ENCODE results near the gene ZNF496.

DNA sequence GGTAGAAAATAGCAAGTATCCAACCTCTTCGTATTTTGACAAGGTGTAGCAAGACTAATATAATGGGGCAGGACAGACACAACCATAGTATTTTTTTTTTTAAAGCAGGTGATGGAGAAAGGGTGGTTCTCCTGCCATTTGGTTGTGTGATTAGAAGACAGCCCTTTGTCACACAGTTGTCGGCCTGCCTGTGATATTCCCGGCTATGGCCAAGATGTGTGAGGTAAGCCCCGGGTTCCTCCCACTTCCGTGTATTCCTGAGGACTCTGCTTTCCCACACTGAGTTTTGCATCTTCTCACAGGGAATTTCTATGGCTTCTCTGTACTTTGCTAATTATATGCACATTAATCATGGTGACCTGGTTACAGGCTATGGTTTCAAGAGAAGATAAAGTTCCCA is 35.9 kb downstream of the ZNF496 start:
- TF ChIP-seq, protein P1, sequence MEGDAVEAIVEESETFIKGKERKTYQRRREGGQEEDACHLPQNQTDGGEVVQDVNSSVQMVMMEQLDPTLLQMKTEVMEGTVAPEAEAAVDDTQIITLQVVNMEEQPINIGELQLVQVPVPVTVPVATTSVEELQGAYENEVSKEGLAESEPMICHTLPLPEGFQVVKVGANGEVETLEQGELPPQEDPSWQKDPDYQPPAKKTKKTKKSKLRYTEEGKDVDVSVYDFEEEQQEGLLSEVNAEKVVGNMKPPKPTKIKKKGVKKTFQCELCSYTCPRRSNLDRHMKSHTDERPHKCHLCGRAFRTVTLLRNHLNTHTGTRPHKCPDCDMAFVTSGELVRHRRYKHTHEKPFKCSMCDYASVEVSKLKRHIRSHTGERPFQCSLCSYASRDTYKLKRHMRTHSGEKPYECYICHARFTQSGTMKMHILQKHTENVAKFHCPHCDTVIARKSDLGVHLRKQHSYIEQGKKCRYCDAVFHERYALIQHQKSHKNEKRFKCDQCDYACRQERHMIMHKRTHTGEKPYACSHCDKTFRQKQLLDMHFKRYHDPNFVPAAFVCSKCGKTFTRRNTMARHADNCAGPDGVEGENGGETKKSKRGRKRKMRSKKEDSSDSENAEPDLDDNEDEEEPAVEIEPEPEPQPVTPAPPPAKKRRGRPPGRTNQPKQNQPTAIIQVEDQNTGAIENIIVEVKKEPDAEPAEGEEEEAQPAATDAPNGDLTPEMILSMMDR (IDR thresholded peaks at IDR 0.05): no peak
- TF ChIP-seq POLR2A (IDR thresholded peaks at IDR 0.05): no peak
